Hepatocyte (in vitro differentiated cells): ENCODE data around the gene RAB22A.

ENCODE experiments used
- EZH2 ChIP-seq: fragments of 200-600 bp; sonication (generic); IDR thresholded peaks from 2 replicates; pipeline ENCODE4 v1.6.1; 2016; ENCODE audit warnings: antibody characterized with exemption, mild to moderate bottlenecking, borderline replicate concordance
- TF ChIP-seq, protein P1 (sequence below): fragments of 200-600 bp; sonication (generic); IDR thresholded peaks from 2 replicates; pipeline ENCODE4 v1.5.1; 2016; ENCODE audit warnings: antibody characterized with exemption, mild to moderate bottlenecking; ENCODE audit not compliant: poor library complexity

GRCh38 chr20:58309591-58310290 is at the start of gene RAB22A:
- TF ChIP-seq, protein P1, sequence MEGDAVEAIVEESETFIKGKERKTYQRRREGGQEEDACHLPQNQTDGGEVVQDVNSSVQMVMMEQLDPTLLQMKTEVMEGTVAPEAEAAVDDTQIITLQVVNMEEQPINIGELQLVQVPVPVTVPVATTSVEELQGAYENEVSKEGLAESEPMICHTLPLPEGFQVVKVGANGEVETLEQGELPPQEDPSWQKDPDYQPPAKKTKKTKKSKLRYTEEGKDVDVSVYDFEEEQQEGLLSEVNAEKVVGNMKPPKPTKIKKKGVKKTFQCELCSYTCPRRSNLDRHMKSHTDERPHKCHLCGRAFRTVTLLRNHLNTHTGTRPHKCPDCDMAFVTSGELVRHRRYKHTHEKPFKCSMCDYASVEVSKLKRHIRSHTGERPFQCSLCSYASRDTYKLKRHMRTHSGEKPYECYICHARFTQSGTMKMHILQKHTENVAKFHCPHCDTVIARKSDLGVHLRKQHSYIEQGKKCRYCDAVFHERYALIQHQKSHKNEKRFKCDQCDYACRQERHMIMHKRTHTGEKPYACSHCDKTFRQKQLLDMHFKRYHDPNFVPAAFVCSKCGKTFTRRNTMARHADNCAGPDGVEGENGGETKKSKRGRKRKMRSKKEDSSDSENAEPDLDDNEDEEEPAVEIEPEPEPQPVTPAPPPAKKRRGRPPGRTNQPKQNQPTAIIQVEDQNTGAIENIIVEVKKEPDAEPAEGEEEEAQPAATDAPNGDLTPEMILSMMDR, result no peak
- no peak for TF ChIP-seq EZH2
